A549 (cell line): ENCODE results near the gene TPSAB1.

ENCODE experiments used
- TF ChIP-seq, protein P1 (sequence below): IDR thresholded peaks from 2 replicates; pipeline ENCODE4 v1.6.1; 2012
- TF ChIP-seq, protein P2 (sequence below): IDR thresholded peaks from 2 replicates; pipeline ENCODE4 v1.6.1; 2012
- TF ChIP-seq, protein P3 (sequence below): fragments of >200 bp; sonication (Bioruptor Twin); formaldehyde crosslinking; IDR thresholded peaks from 3 replicates; pipeline ENCODE4 v1.5.1; 2016

- TF ChIP-seq, protein P1, sequence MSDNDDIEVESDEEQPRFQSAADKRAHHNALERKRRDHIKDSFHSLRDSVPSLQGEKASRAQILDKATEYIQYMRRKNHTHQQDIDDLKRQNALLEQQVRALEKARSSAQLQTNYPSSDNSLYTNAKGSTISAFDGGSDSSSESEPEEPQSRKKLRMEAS = no peak
- TF ChIP-seq, protein P2, sequence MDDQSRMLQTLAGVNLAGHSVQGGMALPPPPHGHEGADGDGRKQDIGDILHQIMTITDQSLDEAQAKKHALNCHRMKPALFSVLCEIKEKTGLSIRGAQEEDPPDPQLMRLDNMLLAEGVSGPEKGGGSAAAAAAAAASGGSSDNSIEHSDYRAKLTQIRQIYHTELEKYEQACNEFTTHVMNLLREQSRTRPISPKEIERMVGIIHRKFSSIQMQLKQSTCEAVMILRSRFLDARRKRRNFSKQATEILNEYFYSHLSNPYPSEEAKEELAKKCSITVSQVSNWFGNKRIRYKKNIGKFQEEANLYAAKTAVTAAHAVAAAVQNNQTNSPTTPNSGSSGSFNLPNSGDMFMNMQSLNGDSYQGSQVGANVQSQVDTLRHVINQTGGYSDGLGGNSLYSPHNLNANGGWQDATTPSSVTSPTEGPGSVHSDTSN = no peak
- TF ChIP-seq, protein P3, sequence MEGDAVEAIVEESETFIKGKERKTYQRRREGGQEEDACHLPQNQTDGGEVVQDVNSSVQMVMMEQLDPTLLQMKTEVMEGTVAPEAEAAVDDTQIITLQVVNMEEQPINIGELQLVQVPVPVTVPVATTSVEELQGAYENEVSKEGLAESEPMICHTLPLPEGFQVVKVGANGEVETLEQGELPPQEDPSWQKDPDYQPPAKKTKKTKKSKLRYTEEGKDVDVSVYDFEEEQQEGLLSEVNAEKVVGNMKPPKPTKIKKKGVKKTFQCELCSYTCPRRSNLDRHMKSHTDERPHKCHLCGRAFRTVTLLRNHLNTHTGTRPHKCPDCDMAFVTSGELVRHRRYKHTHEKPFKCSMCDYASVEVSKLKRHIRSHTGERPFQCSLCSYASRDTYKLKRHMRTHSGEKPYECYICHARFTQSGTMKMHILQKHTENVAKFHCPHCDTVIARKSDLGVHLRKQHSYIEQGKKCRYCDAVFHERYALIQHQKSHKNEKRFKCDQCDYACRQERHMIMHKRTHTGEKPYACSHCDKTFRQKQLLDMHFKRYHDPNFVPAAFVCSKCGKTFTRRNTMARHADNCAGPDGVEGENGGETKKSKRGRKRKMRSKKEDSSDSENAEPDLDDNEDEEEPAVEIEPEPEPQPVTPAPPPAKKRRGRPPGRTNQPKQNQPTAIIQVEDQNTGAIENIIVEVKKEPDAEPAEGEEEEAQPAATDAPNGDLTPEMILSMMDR = no peak
These were observed 19.2 kb downstream of the TPSAB1 start for GRCh38 chr16:1259760-1260068.
